Glutamatergic neuron (in vitro differentiated cells): ENCODE measurements around the gene AP4E1. TPM values are rescaled to one million over a fixed set of nuclear protein-coding genes. Genes with fewer than 3 reads are reported as not detected.
"Not testable (repeated sequence)": the region's sequence is repeated elsewhere in the genome, so short reads cannot be mapped to it uniquely, and the experiment has no call there.

Experiments
- DNase-seq: peaks from one replicate; pipeline ENCODE4 v3.0.0; 2022
- H3K27ac Mint-ChIP-seq: one replicate; pipeline ENCODE4 v1.8.0; 2020; ENCODE audit warnings: mild to moderate bottlenecking, mixed read lengths, inconsistent platforms; ENCODE audit not compliant: unreplicated experiment
- H3K27me3 Mint-ChIP-seq: one replicate; pipeline ENCODE4 v1.8.0; 2020; ENCODE audit warnings: mild to moderate bottlenecking, moderate library complexity, mixed read lengths, inconsistent platforms; ENCODE audit not compliant: unreplicated experiment
- H3K36me3 Mint-ChIP-seq: one replicate; pipeline ENCODE4 v1.8.0; 2020; ENCODE audit warnings: mild to moderate bottlenecking, mixed read lengths, inconsistent platforms; ENCODE audit not compliant: unreplicated experiment
- H3K4me1 Mint-ChIP-seq: one replicate; pipeline ENCODE4 v1.8.0; 2020; ENCODE audit warnings: mild to moderate bottlenecking, low read depth, mixed read lengths, inconsistent platforms; ENCODE audit not compliant: unreplicated experiment
- H3K4me3 Mint-ChIP-seq: one replicate; pipeline ENCODE4 v1.8.0; 2020; ENCODE audit warnings: mild to moderate bottlenecking, mixed read lengths, inconsistent platforms; ENCODE audit not compliant: unreplicated experiment
- H3K9me3 Mint-ChIP-seq: one replicate; pipeline ENCODE4 v1.8.0; 2020; ENCODE audit warnings: mild to moderate bottlenecking, moderate library complexity, mixed read lengths, inconsistent platforms; ENCODE audit not compliant: unreplicated experiment
- total RNA-seq: library from RNA; stranded (reverse); fragmentation: NEBNext Ultra II Directional; extraction: Animal tissue kit (Norgen Biotek cat#: 25700); gene quantifications from one replicate; pipeline ENCODE4 v1.2.1, GENCODE V29; 2021; ENCODE audit not compliant: unreplicated experiment
- TF ChIP-seq, protein P1 (sequence below): fragments of 200-600 bp; sonication (generic); IDR thresholded peaks from one replicate; pipeline ENCODE4 v1.5.0; 2021; ENCODE audit not compliant: partially characterized antibody, unreplicated experiment

Gene AP4E1
- total RNA-seq, 1 donor from 2014 or later, result 15.9 TPM

DNA sequence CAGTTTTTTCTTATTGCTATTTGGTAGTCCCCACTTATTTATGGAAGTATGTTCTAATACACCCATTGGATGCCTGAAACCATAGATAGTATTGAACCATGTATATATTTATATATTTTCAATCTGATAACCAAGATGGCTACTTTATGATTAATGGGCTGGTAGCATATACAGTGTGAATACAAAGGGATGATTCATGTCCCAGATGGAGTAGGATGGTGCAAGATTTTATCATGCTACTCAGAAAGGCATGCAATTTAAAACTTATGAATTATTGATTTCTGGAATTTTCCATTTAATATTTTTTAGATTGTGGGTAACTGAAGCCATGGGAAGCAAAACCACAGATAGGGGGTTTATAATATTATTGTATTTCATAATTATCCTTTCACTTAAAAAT is 35.2 kb downstream of the AP4E1 start:
- Mint-ChIP-seq H3K36me3 (no peaks in the 10 kb centered on the region), H3K4me1 (no peaks in the 10 kb centered on the region), H3K4me3 (no peak overlapping the region), H3K9me3 (no peaks in the 10 kb centered on the region), H3K27me3 (no peaks in the 10 kb centered on the region), H3K27ac (no peak overlapping the region)
- TF ChIP-seq, protein P1, sequence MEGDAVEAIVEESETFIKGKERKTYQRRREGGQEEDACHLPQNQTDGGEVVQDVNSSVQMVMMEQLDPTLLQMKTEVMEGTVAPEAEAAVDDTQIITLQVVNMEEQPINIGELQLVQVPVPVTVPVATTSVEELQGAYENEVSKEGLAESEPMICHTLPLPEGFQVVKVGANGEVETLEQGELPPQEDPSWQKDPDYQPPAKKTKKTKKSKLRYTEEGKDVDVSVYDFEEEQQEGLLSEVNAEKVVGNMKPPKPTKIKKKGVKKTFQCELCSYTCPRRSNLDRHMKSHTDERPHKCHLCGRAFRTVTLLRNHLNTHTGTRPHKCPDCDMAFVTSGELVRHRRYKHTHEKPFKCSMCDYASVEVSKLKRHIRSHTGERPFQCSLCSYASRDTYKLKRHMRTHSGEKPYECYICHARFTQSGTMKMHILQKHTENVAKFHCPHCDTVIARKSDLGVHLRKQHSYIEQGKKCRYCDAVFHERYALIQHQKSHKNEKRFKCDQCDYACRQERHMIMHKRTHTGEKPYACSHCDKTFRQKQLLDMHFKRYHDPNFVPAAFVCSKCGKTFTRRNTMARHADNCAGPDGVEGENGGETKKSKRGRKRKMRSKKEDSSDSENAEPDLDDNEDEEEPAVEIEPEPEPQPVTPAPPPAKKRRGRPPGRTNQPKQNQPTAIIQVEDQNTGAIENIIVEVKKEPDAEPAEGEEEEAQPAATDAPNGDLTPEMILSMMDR, result no peak
- no peak for DNase-seq

DNA sequence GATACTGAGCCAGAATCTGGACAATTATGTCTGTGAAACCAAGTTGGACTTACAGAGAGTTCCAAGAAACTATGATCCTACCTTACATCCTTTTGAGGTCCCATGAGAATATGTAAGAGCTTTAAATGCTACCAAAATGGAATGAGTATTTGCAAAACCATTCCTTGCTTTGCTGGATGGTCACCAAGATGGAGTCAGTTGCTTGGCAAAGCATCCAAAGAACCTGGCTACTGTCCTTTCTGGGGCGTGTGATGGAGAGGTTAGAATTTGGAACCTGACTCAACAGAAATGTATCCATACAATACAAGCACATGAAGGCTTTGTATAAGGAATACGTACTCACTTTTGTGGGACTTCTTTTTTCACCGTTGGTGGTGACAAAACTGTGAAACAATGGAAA is 36.2 kb downstream of the AP4E1 start:
- Mint-ChIP-seq H3K27me3 (no peaks in the 10 kb centered on the region), H3K9me3 (no peaks in the 10 kb centered on the region), H3K4me3 (no peak overlapping the region), H3K27ac (no peak overlapping the region), H3K4me1 (no peaks in the 10 kb centered on the region), H3K36me3 (no peaks in the 10 kb centered on the region)
- no peak for DNase-seq
- TF ChIP-seq, protein P1, result no peak

DNA sequence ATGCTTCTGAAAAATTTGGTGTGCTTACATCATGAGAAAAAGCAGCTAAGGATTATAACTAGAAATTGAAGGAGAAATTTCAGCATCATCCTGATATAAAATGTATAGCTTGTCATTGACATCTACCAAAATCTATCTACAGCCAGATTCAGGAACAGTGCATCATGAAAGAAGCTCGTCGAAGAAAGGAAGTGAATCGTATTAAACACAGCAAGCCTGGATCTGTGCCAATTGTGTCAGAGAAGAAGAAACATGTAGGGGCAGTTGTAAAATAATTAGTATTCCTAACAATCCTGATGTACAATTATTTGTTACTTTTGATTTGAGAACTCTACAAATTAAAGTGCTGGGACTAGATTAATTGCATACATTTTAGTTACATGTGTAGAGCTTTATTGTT is 37.2 kb downstream of the AP4E1 start:
- H3K27ac Mint-ChIP-seq, result no peak overlapping the region
- no peaks in the 10 kb centered on the region for H3K27me3 Mint-ChIP-seq
- TF ChIP-seq, protein P1, result no peak
- no peaks in the 10 kb centered on the region for H3K4me1 Mint-ChIP-seq
- H3K9me3 Mint-ChIP-seq, result no peaks in the 10 kb centered on the region
- H3K36me3 Mint-ChIP-seq, result peaks cover 2% of the 10 kb centered on the region
- no peak for DNase-seq
- H3K4me3 Mint-ChIP-seq, result no peak overlapping the region

DNA sequence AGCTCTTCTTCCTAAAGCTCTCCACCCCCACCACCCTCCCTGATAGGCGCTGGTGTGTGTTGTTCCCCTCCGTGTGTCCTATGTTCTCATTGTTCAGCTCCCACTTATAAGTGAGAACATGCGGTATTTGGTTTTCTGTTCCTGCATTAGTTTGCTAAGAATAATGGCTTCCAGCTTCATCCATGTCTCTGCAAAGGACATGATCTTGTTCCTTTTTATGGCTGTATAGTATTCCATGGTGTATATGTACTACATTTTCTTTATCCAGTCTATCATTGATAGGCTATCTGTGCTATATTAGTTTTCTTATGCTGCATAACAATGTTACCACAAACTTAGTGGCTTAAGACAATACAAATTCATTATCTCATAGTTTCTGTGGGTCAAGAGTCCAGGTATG is 42.3 kb downstream of the AP4E1 start:
- not testable (repeated sequence) for H3K4me3 Mint-ChIP-seq, H3K36me3 Mint-ChIP-seq, H3K27me3 Mint-ChIP-seq, H3K27ac Mint-ChIP-seq, H3K9me3 Mint-ChIP-seq, DNase-seq, H3K4me1 Mint-ChIP-seq

DNA sequence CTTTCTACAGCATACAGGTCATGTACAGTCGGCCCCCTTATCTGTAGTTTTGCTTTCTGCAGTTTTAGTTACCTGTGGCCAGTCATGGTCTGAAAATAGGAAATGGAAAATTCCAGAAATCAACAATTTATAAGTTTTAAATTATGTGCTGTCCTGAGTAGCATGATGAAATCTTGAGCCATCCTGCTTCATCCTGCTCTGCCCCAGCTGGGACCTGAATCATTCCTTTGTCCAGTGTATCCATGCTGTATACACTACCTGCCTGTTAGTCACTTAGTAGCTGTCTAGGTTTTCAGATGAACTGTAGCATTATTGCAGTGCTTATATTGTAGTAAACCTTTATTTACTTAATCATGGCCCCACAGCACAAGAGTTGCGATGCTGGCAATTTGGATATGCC is 44.8 kb downstream of the AP4E1 start:
- TF ChIP-seq, protein P1, result no peak
- Mint-ChIP-seq H3K9me3 (no peaks in the 10 kb centered on the region), H3K36me3 (peaks cover 13% of the 10 kb centered on the region), H3K4me1 (no peaks in the 10 kb centered on the region), H3K27me3 (no peaks in the 10 kb centered on the region), H3K4me3 (no peak overlapping the region), H3K27ac (no peak overlapping the region)
- no peak for DNase-seq

DNA sequence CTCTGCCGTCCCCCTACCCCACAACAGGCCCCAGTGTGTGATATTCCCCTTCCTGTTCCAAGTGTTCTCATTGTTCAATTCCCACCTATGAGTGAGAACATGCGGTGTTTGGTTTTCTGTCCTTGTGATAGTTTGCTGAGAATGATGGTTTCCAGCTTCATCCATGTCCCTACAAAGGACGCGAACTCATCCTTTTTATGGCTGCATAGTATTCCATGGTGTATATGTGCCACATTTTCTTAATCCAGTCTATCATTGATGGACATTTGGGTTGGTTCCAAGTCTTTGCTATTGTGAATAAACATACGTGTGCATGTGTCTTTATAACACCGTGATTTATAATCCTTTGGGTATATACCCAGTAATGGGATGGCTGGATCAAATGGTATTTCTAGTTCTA is 46.4 kb downstream of the AP4E1 start:
- H3K9me3 Mint-ChIP-seq, result not testable (repeated sequence)
- peaks cover 20% of the 10 kb centered on the region for H3K36me3 Mint-ChIP-seq

More for the DNA sequence above, 46.4 kb downstream of the AP4E1 start:
- not testable (repeated sequence) for DNase-seq, H3K27me3 Mint-ChIP-seq, H3K4me3 Mint-ChIP-seq, H3K27ac Mint-ChIP-seq, H3K4me1 Mint-ChIP-seq
